ENCODE measurements around the gene TMBIM1. TPM values are rescaled to one million over a fixed set of nuclear protein-coding genes. Genes with fewer than 3 reads are reported as not detected.
A peak's percentile ranks its signal among the peaks of the same experiment; 100 is the strongest.

The TMBIM1 gene
- polyA plus RNA-seq, 1 of the 3 experiments (the other 2 are of a cell fraction): 7.8 TPM

GRCh38 chr2:218262237-218262600 lies 30.1 kb downstream of the TMBIM1 start:
- no peak overlapping the region for H3K4me2 ChIP-seq
- H2AFZ ChIP-seq (ENCODE audit: low read depth): no peak overlapping the region
- H3K36me3 ChIP-seq (replicated peaks in 1 of 2; ENCODE audit: control insufficient read depth in 1 of 2, insufficient read depth in 2 of 2, low read length in 1 of 2): peaks cover 2 to 43% of the 10 kb centered on the region in 2 experiments
- H3K9me2 ChIP-seq: no peaks in the 10 kb centered on the region
- no peak overlapping the region for H3K9ac ChIP-seq
- peaks cover 11 to 52% of the 10 kb centered on the region in 2 experiments for H3K4me1 ChIP-seq (ENCODE audit: control insufficient read depth in 1 of 2, insufficient read depth in 2 of 2, low read depth in 1 of 2, low read length in 1 of 2)
- no peak overlapping the region for H3K4me3 ChIP-seq (ENCODE audit: low read depth in 2 of 2, low read length in 1 of 2)
- H3K9me3 ChIP-seq: no peaks in the 10 kb centered on the region
- H3F3A ChIP-seq (replicated peaks; ENCODE audit: insufficient read depth): peaks cover 12% of the 10 kb centered on the region
- ChIA-PET POLR2A (interaction anchor here (0.7 kb wide), 1 partner anchor 9 kb away, joined by 3 read pairs; no protein-coding TSS in a partner anchor), CTCF (interaction anchor here (4.2 kb wide), 1 partner anchor 10 kb away, joined by 19 read pairs; no protein-coding TSS in a partner anchor)
- no peaks in the 10 kb centered on the region for H4K20me1 ChIP-seq (ENCODE audit: insufficient read depth)
- no peaks in the 10 kb centered on the region for H3K27me3 ChIP-seq (ENCODE audit: insufficient read depth)
- H3K79me2 ChIP-seq (ENCODE audit: insufficient read depth): peaks cover 6% of the 10 kb centered on the region; the same call in 1 of the 2 replicates
- TF ChIP-seq YY1 (IDR thresholded peaks at IDR 0.05; ENCODE audit: low read depth): no peak
- TF ChIP-seq IRF3 (IDR thresholded peaks at IDR 0.05; ENCODE audit: low read depth, low read length): no peak
- no peak for TF ChIP-seq FOSL2 (IDR thresholded peaks at IDR 0.05; ENCODE audit: borderline replicate concordance, low read depth)
- TF ChIP-seq MXI1 (IDR thresholded peaks at IDR 0.05; ENCODE audit: low read depth, low read length): no peak
- TF ChIP-seq ELF1 (IDR thresholded peaks at IDR 0.05): no peak
- TF ChIP-seq SIN3A (IDR thresholded peaks at IDR 0.05; ENCODE audit: borderline replicate concordance, low read depth, low read length): no peak
- no peak for TF ChIP-seq FOXJ3 (CRISPR knock-in tag; IDR thresholded peaks at IDR 0.05)
- DNase-seq: no peak
- WGBS (ENCODE audit: low lambda C conversion rate): 91% methylated on average over 5 of the region's 6 CpGs
- H3K27ac ChIP-seq (ENCODE audit: low read depth in 2 of 2, low read length in 1 of 2): peak overlapping the region in 1 of 2 experiments; percentile 74; a peak in 2 of 4 replicates

GRCh38 chr2:218261423-218262236 lies 30.7 kb downstream of the TMBIM1 start:
- H3K9me3 ChIP-seq: no peaks in the 10 kb centered on the region

More at GRCh38 chr2:218261423-218262236, 30.7 kb downstream of the TMBIM1 start:
- WGBS (ENCODE audit: low lambda C conversion rate): 59% methylated on average over 6 of the region's 8 CpGs
- Histone ChIP-seq H3K36me3 (replicated peaks in 1 of 2; ENCODE audit: control insufficient read depth in 1 of 2, insufficient read depth in 2 of 2, low read length in 1 of 2) (peaks cover 0 to 39% of the 10 kb centered on the region in 2 experiments), H2AFZ (ENCODE audit: low read depth) (no peak overlapping the region), H3K27me3 (ENCODE audit: insufficient read depth) (no peaks in the 10 kb centered on the region), H3K9me2 (no peaks in the 10 kb centered on the region), H3K4me3 (ENCODE audit: low read depth in 2 of 2, low read length in 1 of 2) (no peak overlapping the region), H3K9ac (no peak overlapping the region), H3K4me1 (ENCODE audit: control insufficient read depth in 1 of 2, insufficient read depth in 2 of 2, low read depth in 1 of 2, low read length in 1 of 2) (peaks cover 11 to 52% of the 10 kb centered on the region in 2 experiments), H4K20me1 (ENCODE audit: insufficient read depth) (no peaks in the 10 kb centered on the region), H3K27ac (ENCODE audit: low read depth in 2 of 2, low read length in 1 of 2) (peak overlapping the region in 1 of 2 experiments; percentile 74; a peak in 2 of 4 replicates), H3F3A (replicated peaks; ENCODE audit: insufficient read depth) (peaks cover 18% of the 10 kb centered on the region), H3K79me2 (ENCODE audit: insufficient read depth) (0 out of 2 replicates have a peak, but pooled peaks cover under 1% of the 10 kb centered on the region), H3K4me2 (no peak overlapping the region)
- POLR2A ChIA-PET: interaction anchor here (0.7 to 1.3 kb wide), 2 partner anchors 8 to 9 kb away, joined by 3 read pairs; partner anchors contain the start of gene AAMP
- CTCF ChIA-PET: interaction anchor here (4.2 kb wide), 1 partner anchor 10 kb away, joined by 19 read pairs; no protein-coding TSS in a partner anchor
- no peak for TF ChIP-seq TCF12 (IDR thresholded peaks at IDR 0.05)
- no peak for TF ChIP-seq CTCF (IDR thresholded peaks at IDR 0.05)
- TF ChIP-seq MEF2A (IDR thresholded peaks at IDR 0.05; ENCODE audit: borderline replicate concordance, low read depth): no peak
- no peak for TF ChIP-seq GABPA (IDR thresholded peaks at IDR 0.05; ENCODE audit: low read depth)
- TF ChIP-seq NFIC (IDR thresholded peaks at IDR 0.05; ENCODE audit: borderline replicate concordance): no peak
- TF ChIP-seq JUND (IDR thresholded peaks at IDR 0.05): no peak
- no peak for TF ChIP-seq CHD2 (IDR thresholded peaks at IDR 0.05; ENCODE audit: low read length, partially characterized antibody)
- no peak for TF ChIP-seq GATA2 (CRISPR knock-in tag; IDR thresholded peaks at IDR 0.05)
- TF ChIP-seq TAF1 (IDR thresholded peaks at IDR 0.05; ENCODE audit: borderline replicate concordance, low read depth, low read length): no peak
- no peak for TF ChIP-seq EZH2phosphoT487 (IDR thresholded peaks at IDR 0.05; ENCODE audit: borderline replicate concordance, low read depth)
- TF ChIP-seq ELF1 (IDR thresholded peaks at IDR 0.05): no peak
- no peak for TF ChIP-seq MXI1 (IDR thresholded peaks at IDR 0.05; ENCODE audit: low read depth, low read length)
- TF ChIP-seq NRF1 (IDR thresholded peaks at IDR 0.05; ENCODE audit: low read depth, low read length): no peak
- TF ChIP-seq PBX3 (IDR thresholded peaks at IDR 0.05): no peak
- TF ChIP-seq SIN3A (IDR thresholded peaks at IDR 0.05; ENCODE audit: borderline replicate concordance, low read depth, low read length): no peak
- no peak for TF ChIP-seq FOXJ3 (CRISPR knock-in tag; IDR thresholded peaks at IDR 0.05)
- no peak for TF ChIP-seq RAD21 (IDR thresholded peaks at IDR 0.05; ENCODE audit: low read length)
- DNase-seq: no peak
